22Rv1 (cell line): ENCODE results near the gene BIN1.

Experiments used
- H3K27ac ChIP-seq: fragments of 450-650 bp; 2 replicates; pipeline ENCODE4 v1.5.1; 2017
- CTCF ChIP-seq: fragments of 450-650 bp; IDR thresholded peaks from 2 replicates; pipeline ENCODE4 v1.5.1; 2017; ENCODE audit warnings: mild to moderate bottlenecking
- ZFX ChIP-seq: fragments of 450-650 bp; IDR thresholded peaks from 2 replicates; pipeline ENCODE4 v1.6.1; 2017; ENCODE audit warnings: antibody characterized with exemption, borderline replicate concordance

BIN1 gene

GRCh38 chr2:127052771-127053691 lies 53.9 kb downstream of the BIN1 start:
- no peak overlapping the region for H3K27ac ChIP-seq
- TF ChIP-seq ZFX (no peak), CTCF (no peak)

- H3K27ac ChIP-seq = no peak overlapping the region
- no peak for TF ChIP-seq ZFX
- no peak for TF ChIP-seq CTCF
These were observed 54.7 kb downstream of the BIN1 start for GRCh38 chr2:127052057-127052770.

GRCh38 chr2:127051116-127052056 lies 55.6 kb downstream of the BIN1 start:
- TF ChIP-seq ZFX (no peak), CTCF (no peak)

GRCh38 chr2:127050803-127051115 lies 56.2 kb downstream of the BIN1 start:
- TF ChIP-seq ZFX (no peak), CTCF (no peak)
- no peak overlapping the region for H3K27ac ChIP-seq

More at GRCh38 chr2:127051116-127052056, 55.6 kb downstream of the BIN1 start:
- no peak overlapping the region for H3K27ac ChIP-seq

GRCh38 chr2:127049927-127050802 lies 56.8 kb downstream of the BIN1 start:
- H3K27ac ChIP-seq = no peak overlapping the region
- TF ChIP-seq CTCF (peak; percentile 81), ZFX (no peak)
